Uterus (tissue), 2 donors: ENCODE data around the gene MED19.

Experiments
- CTCF ChIP-seq, 4 experiments: fragments of 200-600 bp in 2 of 4; fragments of 450-650 bp in 2 of 4; sonication (generic) in 2 of 4; IDR thresholded peaks; one replicate each; pipeline ENCODE4 v1.5.1; 2016 to 2019; ENCODE audit warnings: antibody characterized with exemption in 4 of 4, mild to moderate bottlenecking in 2 of 4, moderate library complexity in 1 of 4
- POLR2A ChIP-seq, 2 donors: fragments of 450-650 bp; IDR thresholded peaks; one replicate each; pipeline ENCODE4 v1.6.1; 2016; ENCODE audit warnings: antibody characterized with exemption in 2 of 2, mild to moderate bottlenecking in 1 of 2, moderate library complexity in 1 of 2

GRCh38 chr11:57679396-57679795 lies 32.6 kb downstream of the MED19 start:
- TF ChIP-seq CTCF (IDR thresholded peaks at IDR 0.05) (no peak), POLR2A (IDR thresholded peaks at IDR 0.05) (no peak)
